Measurements from ENCODE around the gene ZDHHC14. TPM values are rescaled to one million over a fixed set of nuclear protein-coding genes. Genes with fewer than 3 reads are reported as not detected.

ZDHHC14 gene
- total RNA-seq, 1 donor from 2014 or later: 5.1 TPM

DNA sequence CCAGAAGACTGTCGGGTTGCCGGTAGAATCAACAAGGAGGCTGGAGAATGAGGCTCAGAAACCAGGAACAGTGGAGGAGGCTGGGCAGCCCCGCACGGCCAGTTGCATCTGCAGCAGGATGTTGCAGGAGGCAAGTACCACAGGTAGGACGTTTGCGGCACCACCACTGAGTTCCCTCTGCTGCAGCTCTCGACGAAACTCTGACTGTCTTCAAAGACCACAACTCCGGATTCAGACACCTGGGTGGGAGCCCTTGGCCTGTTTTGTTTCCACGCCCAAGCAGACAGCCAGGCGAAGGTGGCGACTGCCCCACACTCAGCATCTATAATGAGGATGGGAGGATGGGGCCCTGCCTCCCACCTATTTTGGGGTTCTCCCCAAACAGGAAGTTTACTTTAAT, 218.2 kb downstream of the ZDHHC14 start:
- H3K27ac Mint-ChIP-seq (ENCODE audit: unreplicated experiment): no peak overlapping the region
- H3K36me3 Mint-ChIP-seq (ENCODE audit: unreplicated experiment): no peaks in the 10 kb centered on the region
- no peak for DNase-seq
- TF ChIP-seq, protein P1, sequence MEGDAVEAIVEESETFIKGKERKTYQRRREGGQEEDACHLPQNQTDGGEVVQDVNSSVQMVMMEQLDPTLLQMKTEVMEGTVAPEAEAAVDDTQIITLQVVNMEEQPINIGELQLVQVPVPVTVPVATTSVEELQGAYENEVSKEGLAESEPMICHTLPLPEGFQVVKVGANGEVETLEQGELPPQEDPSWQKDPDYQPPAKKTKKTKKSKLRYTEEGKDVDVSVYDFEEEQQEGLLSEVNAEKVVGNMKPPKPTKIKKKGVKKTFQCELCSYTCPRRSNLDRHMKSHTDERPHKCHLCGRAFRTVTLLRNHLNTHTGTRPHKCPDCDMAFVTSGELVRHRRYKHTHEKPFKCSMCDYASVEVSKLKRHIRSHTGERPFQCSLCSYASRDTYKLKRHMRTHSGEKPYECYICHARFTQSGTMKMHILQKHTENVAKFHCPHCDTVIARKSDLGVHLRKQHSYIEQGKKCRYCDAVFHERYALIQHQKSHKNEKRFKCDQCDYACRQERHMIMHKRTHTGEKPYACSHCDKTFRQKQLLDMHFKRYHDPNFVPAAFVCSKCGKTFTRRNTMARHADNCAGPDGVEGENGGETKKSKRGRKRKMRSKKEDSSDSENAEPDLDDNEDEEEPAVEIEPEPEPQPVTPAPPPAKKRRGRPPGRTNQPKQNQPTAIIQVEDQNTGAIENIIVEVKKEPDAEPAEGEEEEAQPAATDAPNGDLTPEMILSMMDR (IDR thresholded peaks at IDR 0.05; ENCODE audit: partially characterized antibody, unreplicated experiment): no peak
- H3K4me3 Mint-ChIP-seq (ENCODE audit: unreplicated experiment): no peak overlapping the region
- H3K27me3 Mint-ChIP-seq (ENCODE audit: unreplicated experiment): peaks cover 7% of the 10 kb centered on the region
- H3K9me3 Mint-ChIP-seq (ENCODE audit: unreplicated experiment): peaks cover 3% of the 10 kb centered on the region
- H3K4me1 Mint-ChIP-seq (ENCODE audit: low read depth, unreplicated experiment): peaks cover 5% of the 10 kb centered on the region

DNA sequence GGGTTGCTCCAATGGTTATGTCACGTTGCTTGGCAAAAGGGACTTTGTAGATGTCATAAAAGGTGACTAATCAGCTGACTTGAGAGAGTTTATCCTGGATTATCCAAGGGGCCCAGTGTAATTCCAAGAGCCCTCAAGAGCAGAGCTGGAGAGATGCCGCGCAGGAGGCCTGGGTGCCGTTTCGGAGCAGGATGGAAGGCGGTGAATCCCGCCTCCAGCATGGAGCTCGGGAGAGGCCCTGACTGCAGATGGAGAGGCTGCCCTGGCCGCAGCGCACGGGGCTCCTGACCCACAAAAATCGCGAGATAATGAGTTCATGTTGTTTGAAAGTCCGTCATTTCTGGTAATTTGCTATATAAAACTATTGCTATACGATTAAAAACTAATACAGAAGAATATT, 219.8 kb downstream of the ZDHHC14 start:
- DNase-seq: no peak
- Mint-ChIP-seq H3K4me3 (ENCODE audit: unreplicated experiment) (no peak overlapping the region), H3K36me3 (ENCODE audit: unreplicated experiment) (no peaks in the 10 kb centered on the region), H3K27ac (ENCODE audit: unreplicated experiment) (no peak overlapping the region), H3K9me3 (ENCODE audit: unreplicated experiment) (peaks cover 3% of the 10 kb centered on the region), H3K27me3 (ENCODE audit: unreplicated experiment) (peaks cover 6% of the 10 kb centered on the region), H3K4me1 (ENCODE audit: low read depth, unreplicated experiment) (peaks cover 8% of the 10 kb centered on the region)
- TF ChIP-seq, protein P1 (IDR thresholded peaks at IDR 0.05; ENCODE audit: partially characterized antibody, unreplicated experiment): no peak

DNA sequence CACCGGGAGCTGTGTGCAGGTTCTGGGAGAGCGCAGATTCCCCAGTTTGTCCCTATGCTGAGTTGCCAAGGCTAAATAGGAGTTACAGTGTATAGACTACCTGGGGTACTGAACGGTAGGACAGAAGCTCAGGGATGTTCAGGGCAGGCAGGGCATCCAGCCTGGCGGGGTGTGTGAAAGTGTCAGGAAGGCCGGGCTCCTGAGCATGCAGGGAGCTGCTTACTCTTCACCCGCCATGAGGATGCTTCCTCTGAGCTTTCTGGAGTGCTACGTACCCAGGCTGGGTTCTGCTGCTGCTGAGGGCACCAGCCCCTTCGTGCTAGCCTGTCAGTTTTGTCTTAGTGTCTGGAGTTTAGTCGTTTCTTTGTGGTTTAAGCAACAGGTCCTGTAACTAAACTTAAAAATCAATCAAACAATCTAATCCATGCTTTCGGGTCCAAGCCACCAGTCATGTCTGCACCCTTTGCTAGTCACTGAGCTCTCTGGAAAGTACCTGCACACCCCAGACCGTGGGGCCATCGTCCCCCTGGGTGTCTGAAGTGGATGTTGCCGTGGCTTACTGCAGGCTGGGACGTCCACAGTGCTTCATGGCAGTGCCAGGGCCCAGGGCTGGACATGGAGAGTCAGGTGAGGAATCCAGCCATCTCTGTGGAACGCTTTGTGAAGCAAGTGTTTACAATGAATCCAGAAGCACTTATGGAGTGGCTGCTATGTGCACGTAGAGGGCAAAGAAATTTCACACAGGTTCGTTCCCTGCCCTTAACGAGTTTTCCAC, 221.7 kb downstream of the ZDHHC14 start:
- no peak for DNase-seq
- TF ChIP-seq, protein P1 (IDR thresholded peaks at IDR 0.05; ENCODE audit: partially characterized antibody, unreplicated experiment): no peak
- no peak overlapping the region for H3K4me3 Mint-ChIP-seq (ENCODE audit: unreplicated experiment)
- peaks cover 6% of the 10 kb centered on the region for H3K27me3 Mint-ChIP-seq (ENCODE audit: unreplicated experiment)
- H3K27ac Mint-ChIP-seq (ENCODE audit: unreplicated experiment): no peak overlapping the region
- peaks cover 3% of the 10 kb centered on the region for H3K9me3 Mint-ChIP-seq (ENCODE audit: unreplicated experiment)
- peaks cover 13% of the 10 kb centered on the region for H3K4me1 Mint-ChIP-seq (ENCODE audit: low read depth, unreplicated experiment)
- no peaks in the 10 kb centered on the region for H3K36me3 Mint-ChIP-seq (ENCODE audit: unreplicated experiment)

DNA sequence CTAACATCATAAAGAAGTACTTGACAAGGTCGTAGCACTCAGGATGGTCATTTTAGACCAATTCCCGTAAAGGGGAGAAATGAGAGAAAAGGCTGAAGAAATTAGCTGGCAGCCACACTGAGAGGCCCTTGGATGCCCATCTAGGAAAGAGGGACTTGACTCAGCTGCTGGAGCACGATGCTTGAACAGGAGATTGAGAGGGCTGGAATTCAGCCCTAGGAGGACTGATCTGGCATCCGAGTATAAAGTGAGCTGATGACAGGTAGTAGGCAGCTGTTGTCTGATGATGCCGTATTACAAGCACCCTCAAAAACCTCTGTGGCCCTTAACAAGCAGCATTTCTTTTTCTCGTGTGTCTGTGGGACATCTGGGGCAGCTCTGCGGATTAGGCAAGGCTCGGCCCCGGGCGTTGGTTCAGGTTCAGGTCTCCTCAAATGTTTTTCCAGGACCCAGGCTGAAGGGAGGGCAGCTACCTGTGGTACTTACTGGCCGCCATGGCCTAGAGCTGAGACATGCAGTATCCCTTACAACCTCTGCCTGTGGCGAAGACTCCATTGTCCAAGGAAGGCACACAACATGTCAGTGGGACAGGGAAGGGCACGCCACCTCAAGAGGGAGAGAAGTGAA, 222.4 kb downstream of the ZDHHC14 start:
- TF ChIP-seq, protein P1 (IDR thresholded peaks at IDR 0.05; ENCODE audit: partially characterized antibody, unreplicated experiment): no peak
- Mint-ChIP-seq H3K4me1 (ENCODE audit: low read depth, unreplicated experiment) (peaks cover 8% of the 10 kb centered on the region), H3K9me3 (ENCODE audit: unreplicated experiment) (peaks cover 3% of the 10 kb centered on the region), H3K27ac (ENCODE audit: unreplicated experiment) (no peak overlapping the region), H3K36me3 (ENCODE audit: unreplicated experiment) (no peaks in the 10 kb centered on the region), H3K27me3 (ENCODE audit: unreplicated experiment) (peaks cover 6% of the 10 kb centered on the region), H3K4me3 (ENCODE audit: unreplicated experiment) (no peak overlapping the region)
- no peak for DNase-seq

DNA sequence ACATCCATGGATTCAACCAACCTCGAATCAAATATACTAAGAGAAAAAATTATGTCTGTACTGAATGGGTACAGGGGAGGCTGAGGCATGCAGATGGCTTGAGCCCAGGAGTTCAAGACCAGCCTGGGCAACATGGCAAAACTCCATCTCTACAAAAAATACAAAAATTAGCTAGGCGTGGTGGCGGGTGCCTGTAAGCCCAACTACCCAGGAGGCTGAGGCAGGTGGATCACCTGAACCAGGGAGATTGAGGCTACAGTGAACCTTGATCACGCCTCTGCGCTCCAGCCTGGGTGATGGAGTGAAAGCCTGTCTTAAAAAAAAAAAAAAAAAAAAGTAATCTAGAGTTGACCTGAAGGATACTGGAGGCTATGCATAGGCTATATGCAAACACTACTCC, 223.0 kb downstream of the ZDHHC14 start:
- Mint-ChIP-seq H3K36me3 (ENCODE audit: unreplicated experiment) (no peaks in the 10 kb centered on the region), H3K27me3 (ENCODE audit: unreplicated experiment) (peaks cover 7% of the 10 kb centered on the region), H3K9me3 (ENCODE audit: unreplicated experiment) (peaks cover 3% of the 10 kb centered on the region), H3K4me1 (ENCODE audit: low read depth, unreplicated experiment) (peaks cover 8% of the 10 kb centered on the region), H3K27ac (ENCODE audit: unreplicated experiment) (no peak overlapping the region), H3K4me3 (ENCODE audit: unreplicated experiment) (no peak overlapping the region)
- TF ChIP-seq, protein P1 (IDR thresholded peaks at IDR 0.05; ENCODE audit: partially characterized antibody, unreplicated experiment): no peak
- DNase-seq: no peak

All from glutamatergic neuron (in vitro differentiated cells).